Kidney glomerular epithelial cell (primary cell): Measurements from ENCODE around the gene PDGFD.
"Not testable (repeated sequence)": the region's sequence is repeated elsewhere in the genome, so short reads cannot be mapped to it uniquely, and the experiment has no call there.

Experiments used
- DNase-seq: peaks from one replicate; lab custom pipeline; 2025; lab: John Stamatoyannopoulos, UW

Gene PDGFD

GRCh38 chr11:104054911-104055529, 108.9 kb downstream of the PDGFD start:
- DNase-seq = no peak

- no peak for DNase-seq
Observed at GRCh38 chr11:104053743-104054478, 110.0 kb downstream of the PDGFD start.

DNA sequence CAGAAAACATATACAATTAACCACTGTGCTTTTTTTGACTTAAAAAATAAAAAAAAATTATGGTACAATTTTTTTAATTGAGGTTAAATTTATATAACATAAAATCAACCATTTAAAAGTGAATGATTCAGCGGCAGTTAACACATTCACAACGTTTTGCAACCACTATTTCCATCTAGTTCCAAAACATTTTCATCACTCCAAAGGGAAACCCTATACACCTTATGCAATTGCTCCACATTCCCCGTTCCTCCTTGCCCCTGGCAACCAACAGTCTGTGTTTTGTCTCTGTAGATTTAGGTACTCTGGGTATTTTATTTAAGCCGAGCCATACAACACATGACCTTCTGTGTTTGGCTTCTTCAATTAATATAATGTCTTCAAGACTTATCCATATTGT, 112.2 kb downstream of the PDGFD start:
- DNase-seq = no peak

DNA sequence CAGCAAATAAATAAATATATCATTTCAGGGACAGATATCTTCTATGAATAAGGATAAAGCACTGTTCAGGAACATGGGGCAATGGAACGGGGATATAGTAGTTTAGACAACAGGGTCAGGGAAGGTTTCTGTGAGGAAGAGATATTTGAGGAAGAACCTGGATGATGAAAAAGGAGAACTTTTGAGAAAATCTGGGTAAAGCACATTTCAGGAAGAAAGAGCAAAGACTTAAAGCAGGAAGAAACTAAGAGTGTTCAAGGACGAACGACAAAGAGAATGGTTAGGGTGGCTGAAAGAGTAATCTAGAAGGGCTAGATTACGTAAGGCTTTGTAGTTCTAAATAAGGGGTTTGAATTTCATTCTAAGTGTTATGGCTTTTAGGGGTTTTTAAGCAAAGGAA, 114.8 kb downstream of the PDGFD start:
- no peak for DNase-seq

- not testable (repeated sequence) for DNase-seq
Observed at GRCh38 chr11:104046858-104047257, 117.1 kb downstream of the PDGFD start.

GRCh38 chr11:104046331-104046730, 117.6 kb downstream of the PDGFD start:
- no peak for DNase-seq

DNA sequence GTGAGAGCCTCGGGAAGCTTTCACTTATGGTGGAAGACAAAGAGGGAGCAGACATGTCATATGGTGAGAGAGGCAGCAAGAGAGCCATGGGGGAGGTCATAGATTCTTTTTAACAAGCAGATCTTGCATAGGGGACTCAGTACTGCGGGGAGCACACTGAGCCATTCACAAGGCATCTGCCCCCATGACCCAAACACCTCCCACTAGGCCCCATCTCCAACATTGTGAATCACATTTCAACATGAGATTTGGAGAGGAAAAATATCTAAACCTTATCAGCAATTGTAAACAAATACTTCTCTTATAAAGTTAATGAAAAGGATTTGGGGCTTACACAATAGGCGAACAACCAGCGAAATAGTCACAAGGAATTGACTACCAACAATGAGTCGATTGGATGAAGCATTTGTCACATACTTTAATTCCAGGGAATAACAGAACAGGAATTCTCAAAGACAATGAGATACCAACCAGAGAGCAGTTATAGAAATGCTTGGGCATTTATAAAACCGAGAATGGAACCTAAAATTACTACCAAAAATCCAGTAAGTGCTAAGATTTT, 120.2 kb downstream of the PDGFD start:
- no peak for DNase-seq

DNA sequence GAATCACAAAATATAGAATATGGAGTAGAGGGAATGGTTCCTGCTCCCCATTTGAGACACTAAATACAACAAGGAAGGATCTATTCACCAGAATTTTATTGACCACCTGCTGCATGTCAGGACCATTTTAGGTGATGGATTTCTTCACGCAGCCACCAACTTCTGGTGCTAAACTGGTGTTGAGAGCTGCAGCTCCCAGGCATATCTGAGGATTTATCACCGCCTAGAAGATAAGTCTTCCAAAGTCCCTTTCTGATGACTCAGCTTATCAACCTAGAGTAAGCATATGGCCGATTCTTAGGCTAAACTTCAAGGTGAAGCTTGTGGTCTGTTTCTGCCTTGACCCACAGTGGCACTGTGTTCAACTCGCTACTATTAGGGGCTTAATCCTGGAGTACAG, 120.8 kb downstream of the PDGFD start:
- no peak for DNase-seq

- DNase-seq = no peak
Observed at GRCh38 chr11:104041792-104042191, 122.2 kb downstream of the PDGFD start.

DNA sequence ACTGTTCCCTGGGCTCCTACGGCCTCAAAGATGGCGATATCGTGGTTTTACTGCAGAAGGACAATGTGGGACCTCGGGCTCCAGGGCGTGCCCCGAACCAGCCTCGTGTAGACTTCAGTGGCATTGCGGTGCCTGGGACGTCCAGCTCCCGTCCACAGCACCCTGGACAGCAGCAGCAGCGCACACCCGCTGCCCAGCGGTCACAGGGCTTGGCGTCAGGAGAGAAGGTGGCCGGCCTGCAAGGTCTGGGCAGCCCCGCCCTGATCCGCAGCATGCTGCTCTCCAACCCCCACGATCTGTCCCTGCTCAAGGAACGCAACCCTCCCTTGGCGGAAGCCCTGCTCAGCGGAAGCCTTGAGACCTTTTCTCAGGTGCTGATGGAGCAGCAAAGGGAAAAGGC, 127.0 kb downstream of the PDGFD start:
- no peak for DNase-seq

- no peak for DNase-seq
Observed at GRCh38 chr11:104036588-104036987, 127.4 kb downstream of the PDGFD start, which contains the start of gene DDI1. TSS of gene DDI1 (plus strand) at chr11:104036640. CDS start at chr11:104036823, 183 bp downstream.

DNA sequence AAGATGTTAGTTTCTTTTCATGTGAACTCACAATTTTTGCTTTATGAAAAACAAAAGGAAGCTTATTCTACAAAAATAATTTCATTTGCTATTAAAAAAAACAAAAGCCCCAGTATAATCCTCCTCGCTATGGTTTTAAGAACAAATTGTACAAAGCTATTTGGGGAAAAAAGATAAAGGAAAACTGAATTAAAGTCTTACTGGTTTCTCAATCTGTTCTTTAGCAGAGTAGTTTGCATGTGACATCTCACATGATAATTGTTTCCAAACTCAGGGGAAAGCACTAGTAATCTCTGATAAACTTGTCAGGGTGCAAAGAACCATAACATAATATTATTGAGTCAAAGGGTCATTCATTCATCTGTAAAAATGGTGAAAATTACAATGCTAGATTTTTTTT, 130.4 kb downstream of the PDGFD start:
- no peak for DNase-seq

GRCh38 chr11:104033134-104033533, 130.8 kb downstream of the PDGFD start:
- peak; percentile 16 for DNase-seq

DNA sequence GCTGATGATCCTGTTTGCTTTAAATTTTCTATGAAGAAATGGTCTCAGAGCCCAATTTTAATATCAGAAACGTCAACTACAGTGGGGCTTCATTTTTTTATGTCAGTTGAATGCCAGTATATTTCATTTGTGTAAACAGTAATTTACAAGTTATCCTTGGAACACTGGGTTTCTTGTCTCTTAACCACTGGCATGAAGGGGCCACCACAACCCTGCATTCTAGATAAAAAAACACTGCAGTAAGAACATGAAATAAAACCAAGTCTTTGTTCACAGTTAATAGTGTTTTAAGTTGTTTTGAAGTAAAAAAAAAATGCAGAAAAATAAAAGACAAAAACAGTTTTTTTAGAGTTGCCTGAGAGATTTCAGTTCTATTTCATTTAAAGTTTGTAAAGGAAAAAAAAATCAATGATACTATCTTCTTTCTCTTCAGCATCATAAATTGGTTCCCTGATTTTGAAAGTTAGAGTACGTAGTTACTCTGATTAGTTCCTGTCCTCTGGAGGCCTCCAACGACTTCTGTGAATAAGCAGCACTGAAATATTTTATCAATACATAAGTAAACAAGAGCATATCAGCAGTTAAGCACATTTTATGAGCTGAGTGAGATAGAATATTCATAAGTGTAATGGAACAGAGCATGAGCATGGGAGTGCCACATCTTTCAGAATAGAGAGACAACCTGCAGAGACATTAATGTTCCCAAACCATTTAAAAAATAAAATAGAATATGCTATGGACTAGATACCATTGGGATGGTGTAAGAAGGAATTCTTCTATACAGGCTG, 135.3 kb downstream of the PDGFD start:
- DNase-seq = no peak

- DNase-seq = no peak
Observed at GRCh38 chr11:104024572-104024971, 139.4 kb downstream of the PDGFD start.

- no peak for DNase-seq
Observed at GRCh38 chr11:104015649-104016415, 148.1 kb downstream of the PDGFD start.

DNA sequence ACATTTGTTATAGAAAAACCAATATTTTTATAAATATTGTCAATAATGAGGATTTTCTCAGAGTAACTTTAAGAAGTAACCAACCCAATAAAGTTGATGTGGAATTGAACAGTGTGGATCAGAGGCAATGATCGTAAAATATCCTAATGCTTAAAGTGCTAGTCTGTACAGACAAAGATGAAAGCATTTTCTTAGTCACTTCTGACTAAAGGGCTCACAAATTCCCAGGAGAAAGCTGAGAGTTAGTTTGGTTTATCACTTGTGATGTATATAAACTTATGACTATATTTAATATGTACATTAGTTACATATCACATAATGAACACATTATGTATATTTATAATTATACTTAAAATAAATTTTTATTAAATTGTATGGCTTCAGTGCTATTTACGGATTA, 152.9 kb downstream of the PDGFD start:
- DNase-seq = no peak

DNA sequence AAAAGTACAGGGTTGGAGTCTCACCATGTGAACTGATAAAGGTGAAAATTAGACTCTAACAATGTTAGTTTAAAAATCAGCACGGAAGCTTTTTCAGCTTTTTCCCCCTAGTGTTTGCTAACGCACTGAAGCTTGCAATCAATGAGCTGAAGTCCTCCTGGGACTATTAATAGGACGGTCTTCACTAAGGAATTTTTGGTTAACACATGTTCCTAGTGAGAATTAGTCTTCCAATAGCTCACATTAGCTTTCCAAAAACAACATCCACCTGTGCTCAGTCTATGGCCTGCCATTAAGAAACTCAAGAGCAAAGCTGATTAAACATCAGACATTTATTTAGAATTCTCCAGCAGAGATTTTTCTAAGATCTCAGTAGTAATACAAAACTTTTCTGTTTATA, 154.2 kb downstream of the PDGFD start:
- DNase-seq = no peak

GRCh38 chr11:104005234-104005855, 158.6 kb downstream of the PDGFD start:
- no peak for DNase-seq

- DNase-seq = no peak
Observed at GRCh38 chr11:104003491-104003890, 160.5 kb downstream of the PDGFD start.

GRCh38 chr11:104001561-104002056, 162.3 kb downstream of the PDGFD start:
- DNase-seq = no peak
